Right lobe of liver (tissue), 6 donors: Measurements from ENCODE around the gene CRISPLD2. TPM values are rescaled to one million over a fixed set of nuclear protein-coding genes. Genes with fewer than 3 reads are reported as not detected.

Source experiments
- ATAC-seq, 4 donors: fragments of 200-7000 bp; cut with Tn5 transposase; one replicate each; pipeline ENCODE4 v1.9.1; 2020; ENCODE audit warnings: mild to moderate bottlenecking in 4 of 4, moderate library complexity in 4 of 4
- DNase-seq, 3 donors: peaks; one replicate each; pipeline ENCODE4 v3.0.0-alpha.2; 2020
- H3K27ac ChIP-seq, 3 donors: fragments of 200-600 bp; one replicate each; pipeline ENCODE4 v1.8.0; 2022
- H3K27me3 ChIP-seq, 2 donors: fragments of 200-600 bp; one replicate each; pipeline ENCODE4 v1.8.0; 2022
- H3K36me3 ChIP-seq, 4 donors: fragments of 200-600 bp; sonication (generic) in 1 of 4; one replicate each; pipeline versions ENCODE4 v1.5.1 to v1.8.0; 2017 to 2022; ENCODE audit warnings: control low read depth in 1 of 4
- H3K4me1 ChIP-seq, 4 donors: fragments of 200-600 bp; sonication (generic) in 1 of 4; one replicate each; pipeline versions ENCODE4 v1.5.1 to v1.8.0; 2017 to 2022; ENCODE audit warnings: control low read depth in 1 of 4
- H3K4me3 ChIP-seq, 3 donors: fragments of 200-600 bp; one replicate each; pipeline ENCODE4 v1.8.0; 2022
- H3K9me3 ChIP-seq, 4 donors: fragments of 200-600 bp; sonication (generic) in 1 of 4; one replicate each; pipeline versions ENCODE4 v1.5.1 to v1.8.0; 2017 to 2022; ENCODE audit warnings: control low read depth in 1 of 4
- CTCF ChIP-seq, 4 donors: fragments of 200-600 bp in 3 of 4; fragments of 450-650 bp in 1 of 4; IDR thresholded peaks; one replicate each; pipeline versions ENCODE4 v1.5.1 to v1.8.0; 2016 to 2022; ENCODE audit warnings: antibody characterized with exemption in 4 of 4, mild to moderate bottlenecking in 2 of 4
- POLR2A ChIP-seq: fragments of 450-650 bp; IDR thresholded peaks from one replicate; pipeline ENCODE4 v1.6.1; 2017; ENCODE audit warnings: antibody characterized with exemption, mild to moderate bottlenecking
- WGBS: methylation state at CpG from one replicate; pipeline ENCODE4 v1.1.6; 2018; ENCODE audit warnings: low coverage, low lambda C conversion rate; ENCODE audit not compliant: insufficient coverage; ENCODE audit errors: missing lambda C conversion rate; 5-methylcytosine and 5-hydroxymethylcytosine counted together
- intact Hi-C, 2 donors: fragments of 100-400 bp; cut with DNase I; formaldehyde crosslinking; loops; one replicate each; pipeline versions ENCODE4 v1.11.2 to v1.14.1; 2022
- total RNA-seq, 6 experiments: library from RNA; depleted of rRNA in 2 of 6; stranded (reverse); fragments of >200 nt in 2 of 6; fragmentation: NEBNext Ultra II Directional in 3 of 6; extraction: Animal tissue kit (Norgen Biotek cat#: 25700) in 3 of 6; gene quantifications; one replicate each; pipeline versions ENCODE4 v1.1.0 to v1.2.4, GENCODE V29; 2016 to 2023
- donor health status: DM: no; HTN: yes; CAD: no.
- donor health status: DM: no; HTN: no; CAD: no.
- donor health status: DM: no; HTN: no; CAD: no.
- donor health status: DM: no; HTN: yes; CAD: no.
- donor health status: DM: no; HTN: yes; CAD: no.

Gene CRISPLD2
- total RNA-seq, 6 experiments from 2014 or later, result 2.9 to 14.8 (median 8.9) TPM

DNA sequence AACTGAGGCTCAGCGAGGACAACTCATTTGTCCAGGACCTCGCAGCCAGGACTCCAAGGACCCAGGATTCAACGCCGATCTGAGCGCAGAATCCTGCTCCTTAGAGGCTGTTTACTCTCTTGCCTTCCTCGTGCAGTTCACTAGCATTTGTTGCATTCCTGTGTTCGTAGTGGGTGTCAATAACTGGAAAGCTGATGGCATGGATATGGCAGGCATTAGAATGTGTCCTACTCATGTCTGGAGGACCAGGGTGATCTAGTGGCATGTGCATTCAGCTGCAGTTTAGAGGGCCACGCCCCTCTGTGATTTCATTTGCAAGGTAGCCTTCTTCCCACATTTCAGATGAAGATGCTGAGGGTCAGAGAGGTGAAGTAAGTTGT lies 510 bp downstream of the CRISPLD2 start:
- no peak for TF ChIP-seq CTCF (IDR thresholded peaks at IDR 0.05)
- TF ChIP-seq POLR2A, result no peak
- WGBS, result 52% methylated on average over 7 of the region's 8 CpGs
- peaks cover 0 to 5% of the 10 kb centered on the region in 2 donors for H3K27me3 ChIP-seq
- H3K4me1 ChIP-seq, result peaks cover 0 to 9% (median 0%) of the 10 kb centered on the region in 4 donors
- no peak for ATAC-seq
- no peaks in the 10 kb centered on the region for H3K9me3 ChIP-seq
- intact Hi-C loops, result no loop called here
- no peak for DNase-seq
- peak overlapping the region; percentile 10 to 25 (median 25) for H3K27ac ChIP-seq
- H3K36me3 ChIP-seq, result no peaks in the 10 kb centered on the region
- peak overlapping the region; percentile 24 to 44 (median 39) for H3K4me3 ChIP-seq

DNA sequence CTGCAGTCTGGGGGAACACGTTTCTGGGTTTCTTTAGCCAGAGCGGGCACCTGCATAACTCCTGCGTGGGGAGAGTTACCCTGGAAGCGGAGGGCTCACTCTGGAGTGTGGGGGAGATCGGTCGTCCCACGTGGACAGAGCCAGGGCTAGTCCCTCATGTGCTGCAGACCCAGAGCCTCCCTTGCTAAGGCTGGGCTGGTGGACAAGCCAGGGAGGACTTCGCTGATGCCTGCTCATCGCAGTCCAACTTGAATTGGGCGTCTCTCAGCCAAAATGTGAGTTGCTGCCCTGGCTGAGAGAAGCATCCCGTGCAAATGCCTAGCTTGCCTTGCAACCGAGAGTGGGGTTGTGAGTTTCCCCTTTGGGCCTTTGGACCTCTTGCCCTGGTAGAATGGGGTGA lies 986 bp downstream of the CRISPLD2 start:
- H3K27me3 ChIP-seq, result peaks cover 0 to 5% of the 10 kb centered on the region in 2 donors
- no peaks in the 10 kb centered on the region for H3K36me3 ChIP-seq
- peak overlapping the region; percentile 24 to 44 (median 39) for H3K4me3 ChIP-seq
- H3K27ac ChIP-seq, result peak overlapping the region in 1 of 3 donors; percentile 10
- DNase-seq (no peak), ATAC-seq (no peak)
- peaks cover 0 to 9% (median 0%) of the 10 kb centered on the region in 4 donors for H3K4me1 ChIP-seq
- intact Hi-C loops, result no loop called here
- no peaks in the 10 kb centered on the region for H3K9me3 ChIP-seq
- no CpG with 5 or more reads among the region's 12 CpGs for WGBS
- TF ChIP-seq POLR2A (no peak), CTCF (IDR thresholded peaks at IDR 0.05) (no peak)

DNA sequence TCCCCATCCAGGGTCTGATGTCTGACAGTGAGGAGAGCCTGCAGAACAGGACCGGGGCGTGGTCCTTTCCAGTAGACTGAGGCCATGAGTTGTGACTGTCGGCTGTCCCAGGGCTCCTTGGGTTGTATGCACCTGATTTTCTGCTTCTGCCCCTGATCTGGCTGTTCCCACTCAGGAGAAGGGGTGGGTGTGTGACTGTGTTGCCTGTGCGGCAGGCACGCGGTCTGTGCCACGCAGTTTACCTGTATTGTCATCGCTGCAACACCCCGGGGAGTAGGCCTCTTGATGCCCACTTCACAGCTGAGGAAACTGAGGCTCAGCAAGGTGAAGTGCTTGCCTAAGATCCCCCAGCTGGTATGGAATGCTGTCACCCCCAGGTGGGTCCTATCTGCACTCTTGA lies 1.4 kb downstream of the CRISPLD2 start:
- Histone ChIP-seq H3K27ac (peak overlapping the region in 1 of 3 donors; percentile 54), H3K4me3 (peak overlapping the region; percentile 24 to 44 (median 39)), H3K27me3 (peaks cover 0 to 5% of the 10 kb centered on the region in 2 donors), H3K9me3 (no peaks in the 10 kb centered on the region), H3K4me1 (peaks cover 0 to 9% (median 0%) of the 10 kb centered on the region in 4 donors), H3K36me3 (no peaks in the 10 kb centered on the region)
- no peak for ATAC-seq
- DNase-seq, result no peak
- intact Hi-C loops, result no loop called here
- WGBS, result 80% methylated on average over 1 of the region's 9 CpGs
- TF ChIP-seq CTCF (IDR thresholded peaks at IDR 0.05) (no peak), POLR2A (no peak)

DNA sequence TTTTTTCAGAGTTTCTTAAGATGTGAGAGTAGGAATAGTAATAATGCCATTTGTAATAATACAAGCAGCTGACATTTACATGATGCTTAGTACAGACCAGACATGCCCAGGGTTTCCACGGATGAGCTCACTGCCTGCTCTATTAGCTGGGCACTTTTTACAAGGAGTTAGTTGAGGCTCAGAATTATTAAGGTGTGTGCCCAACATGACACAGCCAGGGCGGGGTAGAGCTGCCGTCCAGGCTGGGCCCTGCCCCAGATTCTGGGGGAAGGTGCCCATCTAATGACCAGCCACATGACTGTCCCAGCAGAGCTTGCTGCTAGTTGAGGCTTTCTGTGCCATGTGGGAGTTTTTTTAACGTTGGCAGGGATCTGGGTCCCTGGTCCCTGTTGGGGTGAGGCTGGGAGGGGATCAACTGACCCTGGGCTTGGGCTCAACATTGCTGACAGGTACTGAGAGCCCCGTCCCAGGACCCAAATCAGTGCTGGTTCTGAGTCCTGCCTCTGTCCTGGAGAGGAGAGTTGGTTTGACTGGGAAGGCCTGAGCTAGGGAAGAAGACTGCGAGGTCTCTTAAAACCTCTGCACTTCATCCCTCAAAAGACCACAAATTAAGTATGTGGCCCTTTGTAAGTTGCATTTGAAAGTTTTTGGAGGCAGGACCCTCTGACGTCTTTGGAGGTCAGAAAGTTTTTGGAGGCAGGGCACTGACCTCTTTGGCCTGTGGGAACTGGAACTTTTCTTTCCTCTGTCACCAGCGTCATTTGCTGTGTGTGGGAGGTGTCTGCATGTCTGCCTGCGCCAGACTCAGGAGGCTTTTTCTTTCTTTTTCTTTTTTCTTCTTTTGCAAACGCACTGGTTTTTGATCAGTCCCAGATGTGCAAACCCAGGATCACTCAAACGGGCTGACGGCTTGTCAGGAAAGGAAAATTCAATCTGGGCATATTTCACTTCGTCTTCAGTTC lies 2.2 kb downstream of the CRISPLD2 start:
- DNase-seq (no peak), ATAC-seq (peak in 1 of 4 donors; percentile 10)
- Histone ChIP-seq H3K27ac (peak overlapping the region; percentile 18 to 54 (median 39)), H3K9me3 (no peaks in the 10 kb centered on the region), H3K27me3 (peaks cover 0 to 5% of the 10 kb centered on the region in 2 donors), H3K36me3 (no peaks in the 10 kb centered on the region), H3K4me1 (peaks cover 0 to 9% (median 0%) of the 10 kb centered on the region in 4 donors), H3K4me3 (peak overlapping the region in 1 of 3 donors; percentile 24)
- TF ChIP-seq POLR2A, result no peak
- TF ChIP-seq CTCF (IDR thresholded peaks at IDR 0.05), result no peak
- intact Hi-C loops, result no loop called here
- 47% methylated on average over 9 of the region's 13 CpGs for WGBS
